Activated naive CD8-positive, alpha-beta T cell treated with anti-CD3 and anti-CD28 coated beads, Interleukin-2, amount 50 U/mL, for 24 hours (primary cell): ENCODE results near the gene C1orf159.
"Not testable (repeated sequence)": the region's sequence is repeated elsewhere in the genome, so short reads cannot be mapped to it uniquely, and the experiment has no call there.

ENCODE experiments used
- ATAC-seq: fragments of 150-1000 bp; cut with Tn5 transposase; one replicate; pipeline ENCODE4 v1.10.0; 2021
- DNase-seq: peaks from one replicate; pipeline ENCODE4 v3.0.0; 2021
- H3K27ac Mint-ChIP-seq: one replicate; pipeline ENCODE4 v1.8.0; 2021; ENCODE audit warnings: mild to moderate bottlenecking, mixed read lengths
- H3K27me3 Mint-ChIP-seq: one replicate; pipeline ENCODE4 v1.8.0; 2021; ENCODE audit warnings: mixed read lengths
- H3K36me3 Mint-ChIP-seq: one replicate; pipeline ENCODE4 v1.8.0; 2021; ENCODE audit warnings: low read depth, mixed read lengths
- H3K4me1 Mint-ChIP-seq: one replicate; pipeline ENCODE4 v1.8.0; 2021; ENCODE audit warnings: mixed read lengths
- H3K4me3 Mint-ChIP-seq: one replicate; pipeline ENCODE4 v1.8.0; 2021; ENCODE audit warnings: mild to moderate bottlenecking, moderate library complexity, mixed read lengths
- H3K9me3 Mint-ChIP-seq: one replicate; pipeline ENCODE4 v1.8.0; 2021; ENCODE audit warnings: mixed read lengths

Gene C1orf159

GRCh38 chr1:1071486-1072298 lies 44.2 kb downstream of the C1orf159 start:
- no peaks in the 10 kb centered on the region for H3K36me3 Mint-ChIP-seq
- H3K4me3 Mint-ChIP-seq: no peak overlapping the region
- H3K27ac Mint-ChIP-seq: no peak overlapping the region
- H3K27me3 Mint-ChIP-seq: peaks cover 6% of the 10 kb centered on the region
- DNase-seq: no peak
- ATAC-seq: no peak
- H3K9me3 Mint-ChIP-seq: no peaks in the 10 kb centered on the region
- peaks cover 4% of the 10 kb centered on the region for H3K4me1 Mint-ChIP-seq

GRCh38 chr1:1069711-1070676 lies 45.9 kb downstream of the C1orf159 start:
- peaks cover 6% of the 10 kb centered on the region for H3K27me3 Mint-ChIP-seq
- peaks cover 12% of the 10 kb centered on the region for H3K4me1 Mint-ChIP-seq
- ATAC-seq (no peak), DNase-seq (no peak)
- no peak overlapping the region for H3K4me3 Mint-ChIP-seq
- H3K27ac Mint-ChIP-seq: no peak overlapping the region
- H3K9me3 Mint-ChIP-seq: no peaks in the 10 kb centered on the region
- no peaks in the 10 kb centered on the region for H3K36me3 Mint-ChIP-seq

- DNase-seq (peak; percentile 91), ATAC-seq (peak; percentile 30)
- Mint-ChIP-seq H3K4me1 (peaks cover 15% of the 10 kb centered on the region), H3K9me3 (no peaks in the 10 kb centered on the region), H3K36me3 (no peaks in the 10 kb centered on the region), H3K27ac (no peak overlapping the region), H3K4me3 (peak overlapping the region; percentile 70), H3K27me3 (peaks cover 2% of the 10 kb centered on the region)
These were observed 46.7 kb downstream of the C1orf159 start for GRCh38 chr1:1069056-1069710.

- ATAC-seq: no peak
- H3K9me3 Mint-ChIP-seq: no peaks in the 10 kb centered on the region
- H3K27me3 Mint-ChIP-seq: peaks cover 2% of the 10 kb centered on the region
- H3K36me3 Mint-ChIP-seq: no peaks in the 10 kb centered on the region
- no peak overlapping the region for H3K27ac Mint-ChIP-seq
- H3K4me1 Mint-ChIP-seq: peaks cover 18% of the 10 kb centered on the region
- peak overlapping the region; percentile 70 for H3K4me3 Mint-ChIP-seq
- DNase-seq: no peak
These were observed 47.3 kb downstream of the C1orf159 start for GRCh38 chr1:1068517-1069055.

- ATAC-seq: no peak
- H3K4me1 Mint-ChIP-seq: peaks cover 23% of the 10 kb centered on the region
- peaks cover 2% of the 10 kb centered on the region for H3K27me3 Mint-ChIP-seq
- H3K36me3 Mint-ChIP-seq: no peaks in the 10 kb centered on the region
- H3K27ac Mint-ChIP-seq: no peak overlapping the region
- H3K9me3 Mint-ChIP-seq: no peaks in the 10 kb centered on the region
- H3K4me3 Mint-ChIP-seq: peak overlapping the region; percentile 48
- no peak for DNase-seq
These were observed 47.9 kb downstream of the C1orf159 start for GRCh38 chr1:1067860-1068516.

GRCh38 chr1:1067284-1067859 lies 48.5 kb downstream of the C1orf159 start:
- no peak overlapping the region for H3K4me3 Mint-ChIP-seq
- H3K27me3 Mint-ChIP-seq: peaks cover 2% of the 10 kb centered on the region
- peaks cover 28% of the 10 kb centered on the region for H3K4me1 Mint-ChIP-seq
- ATAC-seq (no peak), DNase-seq (no peak)
- H3K9me3 Mint-ChIP-seq: no peaks in the 10 kb centered on the region
- no peaks in the 10 kb centered on the region for H3K36me3 Mint-ChIP-seq
- H3K27ac Mint-ChIP-seq: no peak overlapping the region

- Mint-ChIP-seq H3K27me3 (peaks cover 2% of the 10 kb centered on the region), H3K4me3 (no peak overlapping the region), H3K9me3 (no peaks in the 10 kb centered on the region), H3K36me3 (no peaks in the 10 kb centered on the region), H3K27ac (no peak overlapping the region), H3K4me1 (peaks cover 29% of the 10 kb centered on the region)
- no peak for DNase-seq
- ATAC-seq: no peak
These were observed 49.2 kb downstream of the C1orf159 start for GRCh38 chr1:1066403-1067283.

GRCh38 chr1:1065940-1066304 lies 50.0 kb downstream of the C1orf159 start:
- not testable (repeated sequence) for H3K27me3 Mint-ChIP-seq, H3K4me3 Mint-ChIP-seq, H3K9me3 Mint-ChIP-seq, ATAC-seq, DNase-seq, H3K36me3 Mint-ChIP-seq, H3K27ac Mint-ChIP-seq
- H3K4me1 Mint-ChIP-seq: peaks cover 33% of the 10 kb centered on the region

- Mint-ChIP-seq H3K36me3 (peaks cover 3% of the 10 kb centered on the region), H3K9me3 (no peaks in the 10 kb centered on the region), H3K27me3 (peaks cover under 1% of the 10 kb centered on the region), H3K27ac (no peak overlapping the region), H3K4me1 (peaks cover 36% of the 10 kb centered on the region), H3K4me3 (peak overlapping the region; percentile 21)
- ATAC-seq: no peak
- no peak for DNase-seq
These were observed 50.5 kb downstream of the C1orf159 start for GRCh38 chr1:1065265-1065939.

GRCh38 chr1:1063945-1064831 lies 51.7 kb downstream of the C1orf159 start:
- Mint-ChIP-seq H3K36me3 (peaks cover 6% of the 10 kb centered on the region), H3K27me3 (peaks cover 4% of the 10 kb centered on the region), H3K4me3 (peak overlapping the region; percentile 77), H3K27ac (peak overlapping the region; percentile 83), H3K9me3 (no peaks in the 10 kb centered on the region), H3K4me1 (peaks cover 38% of the 10 kb centered on the region)
- DNase-seq: peak; percentile 95
- ATAC-seq: peak; percentile 85

GRCh38 chr1:1063261-1063944 lies 52.5 kb downstream of the C1orf159 start:
- no peaks in the 10 kb centered on the region for H3K9me3 Mint-ChIP-seq
- peak overlapping the region; percentile 77 for H3K4me3 Mint-ChIP-seq
- DNase-seq (no peak), ATAC-seq (peak; percentile 1)
- H3K27ac Mint-ChIP-seq: peak overlapping the region; percentile 76
- peaks cover 6% of the 10 kb centered on the region for H3K36me3 Mint-ChIP-seq
- peaks cover 43% of the 10 kb centered on the region for H3K4me1 Mint-ChIP-seq
- H3K27me3 Mint-ChIP-seq: peaks cover 10% of the 10 kb centered on the region
